A549 (cell line): Measurements from ENCODE around the gene KRT72. TPM values are rescaled to one million over a fixed set of nuclear protein-coding genes. Genes with fewer than 3 reads are reported as not detected.

ENCODE experiments used
- ATAC-seq, 2 experiments: fragments of 200-7000 bp in 1 of 2; fragments of >200 bp in 1 of 2; cut with Nextera tagmentation in 1 of 2; cut with Tn5 transposase in 1 of 2; 3 replicates each; pipeline versions ENCODE4 v1.8.0 to v1.9.1; 2018 to 2020; ENCODE audit warnings: mild to moderate bottlenecking in 1 of 2, moderate library complexity in 1 of 2
- CTCF ChIA-PET: fragments of 300-600 bp; sonication (Branson Sonifier 250); formaldehyde crosslinking; extraction: SDS; loops from one replicate; lab custom pipeline; 2021; ENCODE audit warnings: antibody characterized with exemption, inconsistent platforms; lab: Yijun Ruan, JAX
- POLR2A ChIA-PET: fragments of 350-600 bp; formaldehyde crosslinking; extraction: SDS; loops from one replicate; lab custom pipeline; 2021; ENCODE audit warnings: antibody characterized with exemption, inconsistent platforms; lab: Yijun Ruan, JAX
- DNase-seq, 2 experiments: peaks; one replicate each; pipeline versions ENCODE4 v3.0.0 to v3.0.0-alpha.2; 2011 to 2016; ENCODE audit warnings: low read depth in 1 of 2, low spot score in 1 of 2
- FAIRE-seq: peaks from 2 replicates; lab custom pipeline; 2011; peaks lifted over from hg19 to GRCh38; lab: Jason Lieb, UNC
- H3K27ac ChIP-seq, 2 experiments: fragments of >200 bp; sonication (Bioruptor Twin); formaldehyde crosslinking; 3 replicates each; pipeline ENCODE4 v1.5.1; 2016 to 2017
- H3K4me1 ChIP-seq: fragments of >200 bp; sonication (Bioruptor Twin); formaldehyde crosslinking; 3 replicates; pipeline ENCODE4 v1.6.1; 2016
- H3K4me2 ChIP-seq: fragments of >200 bp; sonication (Bioruptor Twin); formaldehyde crosslinking; 3 replicates; pipeline ENCODE4 v1.6.1; 2016
- H3K4me3 ChIP-seq: fragments of >200 bp; sonication (Bioruptor Twin); formaldehyde crosslinking; 3 replicates; pipeline ENCODE4 v1.5.1; 2016
- H3K9me3 ChIP-seq: fragments of >200 bp; sonication (Bioruptor Twin); formaldehyde crosslinking; 3 replicates; pipeline ENCODE4 v1.6.1; 2016
- CBX8 ChIP-seq: fragments of 200-600 bp; sonication (generic); IDR thresholded peaks from 2 replicates; pipeline ENCODE4 v1.6.1; 2016
- ESRRA ChIP-seq: fragments of 150-350 bp; IDR thresholded peaks from 2 replicates; pipeline ENCODE4 v1.6.1; 2014; ENCODE audit warnings: mild to moderate bottlenecking, low read length, borderline replicate concordance
- HDAC2 ChIP-seq: fragments of 200-600 bp; sonication (generic); IDR thresholded peaks from 2 replicates; pipeline ENCODE4 v1.6.1; 2016
- HOXA7 ChIP-seq: fragments of 250-450 bp; sonication (Bioruptor Pico); IDR thresholded peaks from 2 replicates; pipeline ENCODE4 v1.5.0; 2020; ENCODE audit warnings: mild to moderate bottlenecking, moderate library complexity
- JUNB ChIP-seq: fragments of >200 bp; sonication (Bioruptor Twin); formaldehyde crosslinking; IDR thresholded peaks from 2 replicates; pipeline ENCODE4 v1.6.1; 2016
- KDM5A ChIP-seq: fragments of 200-600 bp; sonication (generic); IDR thresholded peaks from 2 replicates; pipeline ENCODE4 v1.6.1; 2016; ENCODE audit warnings: antibody characterized with exemption, mild to moderate bottlenecking
- MYC ChIP-seq: IDR thresholded peaks from 2 replicates; pipeline ENCODE4 v1.6.1; 2012; ENCODE audit warnings: mild to moderate bottlenecking, inconsistent platforms, low read length, improper control_type of control experiment, borderline replicate concordance
- NFE2L2 ChIP-seq: fragments of 150-350 bp; conservative IDR thresholded peaks from 2 replicates; pipeline ENCODE4 v1.6.1; 2014; ENCODE audit warnings: low read length
- NPAS2 ChIP-seq: fragments of 250-450 bp; sonication (Bioruptor Pico); IDR thresholded peaks from 2 replicates; pipeline ENCODE4 v1.8.0; 2022; ENCODE audit warnings: mild to moderate bottlenecking, moderate library complexity, borderline replicate concordance
- NR3C1 ChIP-seq: fragments of >200 bp; sonication (Bioruptor Twin); formaldehyde crosslinking; IDR thresholded peaks from 3 replicates; pipeline ENCODE4 v1.6.1; 2017
- RAD21 ChIP-seq, 2 experiments: fragments of >200 bp in 1 of 2; sonication (Bioruptor Twin) in 1 of 2; formaldehyde crosslinking in 1 of 2; IDR thresholded peaks in 1 of 2; conservative IDR thresholded peaks in 1 of 2; 2 replicates in 1 of 2; 3 replicates in 1 of 2; pipeline ENCODE4 v1.6.1; 2012 to 2018; ENCODE audit warnings: inconsistent platforms in 1 of 2
- RARB ChIP-seq: fragments of 250-450 bp; sonication (Bioruptor Pico); IDR thresholded peaks from 2 replicates; pipeline ENCODE4 v1.8.0; 2021; ENCODE audit warnings: mild to moderate bottlenecking, moderate library complexity
- RFX5 ChIP-seq: fragments of 450-650 bp; IDR thresholded peaks from 2 replicates; pipeline ENCODE4 v1.7.1; 2014; ENCODE audit warnings: antibody characterized with exemption, mild to moderate bottlenecking, moderate library complexity
- RNF2 ChIP-seq: fragments of 200-600 bp; sonication (generic); IDR thresholded peaks from 2 replicates; pipeline ENCODE4 v1.6.1; 2016; ENCODE audit warnings: low read depth, mild to moderate bottlenecking, antibody characterized with exemption, moderate library complexity, borderline replicate concordance
- ZSCAN20 ChIP-seq: fragments of 250-450 bp; sonication (Bioruptor Pico); IDR thresholded peaks from 2 replicates; pipeline ENCODE4 v1.8.0; 2022; ENCODE audit warnings: mild to moderate bottlenecking, moderate library complexity
- WGBS: methylation state at CpG from one replicate; pipeline ENCODE4 v1.1.6; 2017; ENCODE audit errors: missing lambda C conversion rate; 5-methylcytosine and 5-hydroxymethylcytosine counted together
- polyA plus RNA-seq, 4 experiments: library from polyadenylated mRNA; depleted of rRNA in 3 of 4; stranded (reverse); fragments of >200 nt; fragmentation: RNase III in 1 of 4; extraction: RNeasy Plus Mini Kit Qiagen cat#74134 plus additional on column Dnase treatment in 1 of 4; gene quantifications; 2 replicates in 3 of 4; 3 replicates in 1 of 4; pipeline ENCODE4 v1.2.3, GENCODE V29; 2011 to 2017
- TF ChIP-seq, protein P1 (sequence below): fragments of 200-600 bp; sonication (generic); IDR thresholded peaks from 2 replicates; pipeline ENCODE4 v1.6.1; 2016; ENCODE audit warnings: antibody characterized with exemption, mild to moderate bottlenecking, moderate library complexity
- TF ChIP-seq, protein P2 (sequence below): IDR thresholded peaks from 2 replicates; pipeline ENCODE4 v1.6.1; 2012
- TF ChIP-seq, protein P3 (sequence below): fragments of 250-450 bp; sonication (Bioruptor Pico); IDR thresholded peaks from 2 replicates; pipeline ENCODE4 v1.5.0; 2020; ENCODE audit warnings: low read depth, mild to moderate bottlenecking, moderate library complexity
- TF ChIP-seq, protein P4 (sequence below): fragments of >200 bp; sonication (Bioruptor Twin); formaldehyde crosslinking; IDR thresholded peaks from 3 replicates; pipeline ENCODE4 v1.5.1; 2016
- TF ChIP-seq, protein P5 (sequence below): IDR thresholded peaks from 2 replicates; pipeline ENCODE4 v1.6.1; 2012; ENCODE audit warnings: low read depth, borderline replicate concordance

The KRT72 gene
- polyA plus RNA-seq, 2 of the 4 experiments (the other 2 are of a cell fraction), result not detected

DNA sequence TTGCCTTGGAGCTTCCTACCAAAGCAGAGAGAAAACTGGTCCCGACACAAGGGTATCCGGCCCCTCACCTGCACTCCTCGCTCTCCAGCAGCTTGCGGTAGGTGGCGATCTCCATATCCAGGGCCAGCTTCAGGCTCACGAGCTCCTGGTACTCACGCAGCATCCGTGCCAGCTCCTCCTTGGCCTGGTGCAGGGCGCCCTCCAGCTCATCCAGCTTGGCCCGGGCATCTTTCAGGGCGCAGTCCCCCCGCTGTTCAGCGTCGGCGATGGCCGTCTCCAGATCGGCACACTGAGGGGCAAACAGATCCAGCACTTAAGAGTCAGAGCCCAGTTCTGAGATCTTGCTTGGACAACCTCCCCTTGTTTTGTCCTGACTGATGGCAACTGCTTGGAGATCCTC, 13.7 kb downstream of the KRT72 start:
- DNase-seq (no peak), ATAC-seq (no peak), FAIRE-seq (no peak)
- no peak overlapping the region for H3K27ac ChIP-seq
- ChIA-PET POLR2A (no interaction called here), CTCF (interaction anchor here (1.4 to 13.8 kb wide), 3 partner anchors 214 to 465 kb away, joined by 3 to 492 read pairs (median 15); no protein-coding TSS in a partner anchor)
- H3K4me1 ChIP-seq, result peaks cover 8% of the 10 kb centered on the region
- no peaks in the 10 kb centered on the region for H3K9me3 ChIP-seq
- TF ChIP-seq NPAS2, result no peak
- 89% methylated on average over 17 of the region's 17 CpGs for WGBS
- H3K4me3 ChIP-seq, result no peak overlapping the region
- no peak overlapping the region for H3K4me2 ChIP-seq

DNA sequence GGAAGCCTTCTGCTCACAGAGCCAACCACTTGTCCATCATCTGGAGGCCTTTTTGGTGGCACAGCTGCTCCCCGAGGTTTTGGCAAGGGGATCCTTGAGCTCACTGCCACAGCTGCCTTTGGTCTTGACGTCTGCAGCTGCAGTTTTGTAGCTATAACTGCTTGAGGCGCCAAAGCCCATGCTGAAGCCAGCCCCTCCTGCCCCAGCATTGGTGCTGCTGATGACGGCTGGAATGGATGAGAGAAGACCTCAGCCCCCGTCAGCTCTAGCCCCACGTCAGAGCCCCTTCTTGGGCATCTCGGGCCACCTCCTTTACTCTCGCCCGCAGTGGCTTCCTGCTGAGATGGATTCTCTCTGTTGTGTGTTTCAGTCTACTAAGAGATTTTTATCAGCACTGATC, 15.3 kb downstream of the KRT72 start:
- 88% methylated on average over 9 of the region's 9 CpGs for WGBS
- POLR2A ChIA-PET, result no interaction called here
- CTCF ChIA-PET, result interaction anchor here (0.8 to 13.8 kb wide), 9 partner anchors 12 to 442 kb away, joined by 3 to 492 read pairs (median 3); no protein-coding TSS in a partner anchor

DNA sequence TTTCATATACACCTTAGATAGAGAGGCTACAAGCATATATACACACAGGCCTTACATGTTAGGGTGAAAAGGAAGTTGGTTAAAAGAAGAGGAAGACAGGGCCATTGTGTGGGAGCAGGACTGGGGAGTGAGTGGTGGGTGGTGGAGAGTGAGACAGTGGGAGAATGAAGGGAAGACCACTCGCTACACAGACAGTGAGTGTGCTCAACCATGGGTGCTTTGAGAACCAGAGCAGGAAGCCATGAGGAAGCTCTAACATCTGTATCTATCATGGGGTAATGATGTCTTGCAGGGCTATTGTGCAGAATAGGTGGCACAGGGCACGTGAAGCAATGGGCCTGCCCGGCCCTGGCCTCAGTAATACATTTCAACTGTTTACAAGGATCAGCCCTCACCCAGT, 16.2 kb downstream of the KRT72 start:
- DNase-seq, result no peak
- Histone ChIP-seq H3K9me3 (no peaks in the 10 kb centered on the region), H3K4me2 (no peak overlapping the region), H3K27ac (no peak overlapping the region), H3K4me1 (peaks cover 24% of the 10 kb centered on the region), H3K4me3 (no peak overlapping the region)
- ChIA-PET CTCF (interaction anchor here (0.9 to 13.8 kb wide), 9 partner anchors 11 to 445 kb away, joined by 3 to 492 read pairs (median 5); partner anchors contain the start of gene KRT74), POLR2A (no interaction called here)
- ATAC-seq, result no peak
- no peak for TF ChIP-seq HDAC2
- no peak for TF ChIP-seq KDM5A
- WGBS, result 48% methylated on average over 3 of the region's 3 CpGs
- FAIRE-seq, result no peak

More for the DNA sequence above, 15.3 kb downstream of the KRT72 start:
- Histone ChIP-seq H3K4me1 (peaks cover 24% of the 10 kb centered on the region), H3K27ac (no peak overlapping the region), H3K4me3 (no peak overlapping the region), H3K9me3 (no peaks in the 10 kb centered on the region), H3K4me2 (no peak overlapping the region)
- FAIRE-seq, result no peak
- DNase-seq, result no peak
- no peak for ATAC-seq
- TF ChIP-seq KDM5A (no peak), HDAC2 (no peak), MYC (no peak), HOXA7 (no peak)
- TF ChIP-seq, protein P1, sequence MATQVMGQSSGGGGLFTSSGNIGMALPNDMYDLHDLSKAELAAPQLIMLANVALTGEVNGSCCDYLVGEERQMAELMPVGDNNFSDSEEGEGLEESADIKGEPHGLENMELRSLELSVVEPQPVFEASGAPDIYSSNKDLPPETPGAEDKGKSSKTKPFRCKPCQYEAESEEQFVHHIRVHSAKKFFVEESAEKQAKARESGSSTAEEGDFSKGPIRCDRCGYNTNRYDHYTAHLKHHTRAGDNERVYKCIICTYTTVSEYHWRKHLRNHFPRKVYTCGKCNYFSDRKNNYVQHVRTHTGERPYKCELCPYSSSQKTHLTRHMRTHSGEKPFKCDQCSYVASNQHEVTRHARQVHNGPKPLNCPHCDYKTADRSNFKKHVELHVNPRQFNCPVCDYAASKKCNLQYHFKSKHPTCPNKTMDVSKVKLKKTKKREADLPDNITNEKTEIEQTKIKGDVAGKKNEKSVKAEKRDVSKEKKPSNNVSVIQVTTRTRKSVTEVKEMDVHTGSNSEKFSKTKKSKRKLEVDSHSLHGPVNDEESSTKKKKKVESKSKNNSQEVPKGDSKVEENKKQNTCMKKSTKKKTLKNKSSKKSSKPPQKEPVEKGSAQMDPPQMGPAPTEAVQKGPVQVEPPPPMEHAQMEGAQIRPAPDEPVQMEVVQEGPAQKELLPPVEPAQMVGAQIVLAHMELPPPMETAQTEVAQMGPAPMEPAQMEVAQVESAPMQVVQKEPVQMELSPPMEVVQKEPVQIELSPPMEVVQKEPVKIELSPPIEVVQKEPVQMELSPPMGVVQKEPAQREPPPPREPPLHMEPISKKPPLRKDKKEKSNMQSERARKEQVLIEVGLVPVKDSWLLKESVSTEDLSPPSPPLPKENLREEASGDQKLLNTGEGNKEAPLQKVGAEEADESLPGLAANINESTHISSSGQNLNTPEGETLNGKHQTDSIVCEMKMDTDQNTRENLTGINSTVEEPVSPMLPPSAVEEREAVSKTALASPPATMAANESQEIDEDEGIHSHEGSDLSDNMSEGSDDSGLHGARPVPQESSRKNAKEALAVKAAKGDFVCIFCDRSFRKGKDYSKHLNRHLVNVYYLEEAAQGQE, result no peak
- TF ChIP-seq, protein P2, sequence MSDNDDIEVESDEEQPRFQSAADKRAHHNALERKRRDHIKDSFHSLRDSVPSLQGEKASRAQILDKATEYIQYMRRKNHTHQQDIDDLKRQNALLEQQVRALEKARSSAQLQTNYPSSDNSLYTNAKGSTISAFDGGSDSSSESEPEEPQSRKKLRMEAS, result no peak
- TF ChIP-seq, all 56 proteins: peak for 0

DNA sequence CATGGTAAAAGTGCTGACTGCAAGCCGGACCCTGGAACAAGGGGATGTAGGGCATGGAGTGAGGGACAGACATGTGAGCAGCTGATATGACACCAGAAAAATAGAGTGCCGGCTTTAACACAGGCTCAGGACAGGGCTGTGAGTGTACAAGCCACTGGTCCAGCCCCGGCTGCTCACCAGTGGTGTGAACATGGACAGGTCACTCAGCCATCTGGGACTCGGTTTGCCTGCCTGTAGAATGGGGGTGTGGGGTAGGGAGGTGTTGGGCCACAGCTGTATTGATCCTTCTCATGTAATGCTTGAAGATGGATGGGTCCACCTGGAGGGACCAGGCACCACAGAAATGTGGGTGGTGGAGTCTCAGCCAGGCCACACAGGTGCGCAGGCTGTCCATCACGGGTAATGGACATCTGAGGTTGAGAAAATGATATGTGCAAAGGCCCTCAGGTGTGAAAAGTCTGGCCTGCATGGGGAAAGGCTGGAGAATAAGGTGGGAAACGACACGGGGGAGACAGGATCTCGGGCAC, 17.0 kb downstream of the KRT72 start:
- Histone ChIP-seq H3K4me1 (peaks cover 24% of the 10 kb centered on the region), H3K9me3 (no peaks in the 10 kb centered on the region), H3K4me2 (no peak overlapping the region), H3K27ac (no peak overlapping the region), H3K4me3 (no peak overlapping the region)
- 81% methylated on average over 9 of the region's 9 CpGs for WGBS
- ChIA-PET POLR2A (no interaction called here), CTCF (interaction anchor here (0.7 to 13.8 kb wide), 21 partner anchors 9 to 444 kb away, joined by 3 to 492 read pairs (median 4); partner anchors contain the start of gene KRT74)
- FAIRE-seq (no peak), ATAC-seq (no peak), DNase-seq (no peak)
- TF ChIP-seq NFE2L2 (no peak), NR3C1 (no peak), RAD21 (conservative IDR thresholded peaks at IDR 0.05 in 1 of 2, IDR thresholded peaks at IDR 0.05 in 1 of 2) (no peak), HOXA7 (no peak), MYC (no peak), ESRRA (no peak), RARB (CRISPR knock-in tag) (no peak), RFX5 (no peak), ZSCAN20 (CRISPR knock-in tag) (no peak), RNF2 (no peak), CBX8 (no peak), JUNB (no peak)
- TF ChIP-seq, protein P3, sequence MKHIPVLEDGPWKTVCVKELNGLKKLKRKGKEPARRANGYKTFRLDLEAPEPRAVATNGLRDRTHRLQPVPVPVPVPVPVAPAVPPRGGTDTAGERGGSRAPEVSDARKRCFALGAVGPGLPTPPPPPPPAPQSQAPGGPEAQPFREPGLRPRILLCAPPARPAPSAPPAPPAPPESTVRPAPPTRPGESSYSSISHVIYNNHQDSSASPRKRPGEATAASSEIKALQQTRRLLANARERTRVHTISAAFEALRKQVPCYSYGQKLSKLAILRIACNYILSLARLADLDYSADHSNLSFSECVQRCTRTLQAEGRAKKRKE (CRISPR knock-in tag), result no peak
- TF ChIP-seq, protein P2, result no peak
- TF ChIP-seq, protein P4, sequence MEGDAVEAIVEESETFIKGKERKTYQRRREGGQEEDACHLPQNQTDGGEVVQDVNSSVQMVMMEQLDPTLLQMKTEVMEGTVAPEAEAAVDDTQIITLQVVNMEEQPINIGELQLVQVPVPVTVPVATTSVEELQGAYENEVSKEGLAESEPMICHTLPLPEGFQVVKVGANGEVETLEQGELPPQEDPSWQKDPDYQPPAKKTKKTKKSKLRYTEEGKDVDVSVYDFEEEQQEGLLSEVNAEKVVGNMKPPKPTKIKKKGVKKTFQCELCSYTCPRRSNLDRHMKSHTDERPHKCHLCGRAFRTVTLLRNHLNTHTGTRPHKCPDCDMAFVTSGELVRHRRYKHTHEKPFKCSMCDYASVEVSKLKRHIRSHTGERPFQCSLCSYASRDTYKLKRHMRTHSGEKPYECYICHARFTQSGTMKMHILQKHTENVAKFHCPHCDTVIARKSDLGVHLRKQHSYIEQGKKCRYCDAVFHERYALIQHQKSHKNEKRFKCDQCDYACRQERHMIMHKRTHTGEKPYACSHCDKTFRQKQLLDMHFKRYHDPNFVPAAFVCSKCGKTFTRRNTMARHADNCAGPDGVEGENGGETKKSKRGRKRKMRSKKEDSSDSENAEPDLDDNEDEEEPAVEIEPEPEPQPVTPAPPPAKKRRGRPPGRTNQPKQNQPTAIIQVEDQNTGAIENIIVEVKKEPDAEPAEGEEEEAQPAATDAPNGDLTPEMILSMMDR, result no peak
- TF ChIP-seq, protein P5, sequence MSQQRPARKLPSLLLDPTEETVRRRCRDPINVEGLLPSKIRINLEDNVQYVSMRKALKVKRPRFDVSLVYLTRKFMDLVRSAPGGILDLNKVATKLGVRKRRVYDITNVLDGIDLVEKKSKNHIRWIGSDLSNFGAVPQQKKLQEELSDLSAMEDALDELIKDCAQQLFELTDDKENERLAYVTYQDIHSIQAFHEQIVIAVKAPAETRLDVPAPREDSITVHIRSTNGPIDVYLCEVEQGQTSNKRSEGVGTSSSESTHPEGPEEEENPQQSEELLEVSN, result no peak
